Measurements from ENCODE around the gene AFTPH. TPM values are rescaled to one million over a fixed set of nuclear protein-coding genes. Genes with fewer than 3 reads are reported as not detected.

AFTPH gene
- polyA plus RNA-seq, 1 of the 3 experiments (the other 2 are of a cell fraction) = 7.4 TPM

DNA sequence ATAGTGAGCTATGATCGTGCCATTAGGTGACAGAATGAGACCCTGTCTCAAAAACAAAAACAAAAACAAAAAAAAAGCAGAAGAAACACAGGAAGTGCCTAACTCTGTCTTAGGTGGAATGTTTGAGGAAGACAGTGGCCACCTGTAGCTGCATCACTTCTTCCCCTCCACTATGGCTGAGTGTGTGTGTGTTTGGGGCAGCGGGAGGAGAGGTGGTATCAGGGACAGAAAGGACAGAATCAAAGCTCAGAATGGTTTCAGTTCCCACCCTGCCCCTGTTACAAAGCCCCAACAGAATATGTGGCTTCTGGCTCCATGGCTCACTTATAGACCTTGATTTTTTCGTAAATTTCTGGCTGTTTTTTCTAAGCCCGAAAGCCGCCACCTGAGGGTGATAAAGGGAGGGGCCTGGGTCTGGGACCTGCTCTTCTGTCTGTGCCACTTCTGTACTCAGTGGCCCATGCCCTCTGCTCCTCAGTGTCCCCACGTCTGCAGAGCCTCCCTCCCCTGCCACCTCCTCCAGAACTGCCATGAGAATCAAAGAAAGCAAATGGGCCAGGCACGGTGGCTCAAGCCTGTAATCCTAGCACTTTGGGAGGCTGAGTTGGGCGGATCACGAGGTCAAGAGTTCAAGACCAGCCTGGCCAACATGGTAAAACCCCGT lies 102.2 kb downstream of the AFTPH start (continued):
- TF ChIP-seq, protein P1, sequence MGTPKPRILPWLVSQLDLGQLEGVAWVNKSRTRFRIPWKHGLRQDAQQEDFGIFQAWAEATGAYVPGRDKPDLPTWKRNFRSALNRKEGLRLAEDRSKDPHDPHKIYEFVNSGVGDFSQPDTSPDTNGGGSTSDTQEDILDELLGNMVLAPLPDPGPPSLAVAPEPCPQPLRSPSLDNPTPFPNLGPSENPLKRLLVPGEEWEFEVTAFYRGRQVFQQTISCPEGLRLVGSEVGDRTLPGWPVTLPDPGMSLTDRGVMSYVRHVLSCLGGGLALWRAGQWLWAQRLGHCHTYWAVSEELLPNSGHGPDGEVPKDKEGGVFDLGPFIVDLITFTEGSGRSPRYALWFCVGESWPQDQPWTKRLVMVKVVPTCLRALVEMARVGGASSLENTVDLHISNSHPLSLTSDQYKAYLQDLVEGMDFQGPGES (IDR thresholded peaks at IDR 0.05; ENCODE audit: low read depth, low read length) = no peak

GRCh38 chr2:64626963-64627760 lies 103.0 kb downstream of the AFTPH start:
- Histone ChIP-seq H3K36me3 (replicated peaks in 1 of 2; ENCODE audit: control insufficient read depth in 1 of 2, insufficient read depth in 2 of 2, low read length in 1 of 2) (peaks cover 3% of the 10 kb centered on the region in 2 experiments), H3K4me1 (ENCODE audit: control insufficient read depth in 1 of 2, insufficient read depth in 2 of 2, low read depth in 1 of 2, low read length in 1 of 2) (peaks cover 0 to 45% of the 10 kb centered on the region in 2 experiments; a peak in 2 of 4 replicates), H2AFZ (ENCODE audit: low read depth) (no peak overlapping the region), H3K4me2 (no peak overlapping the region), H3F3A (replicated peaks; ENCODE audit: insufficient read depth) (no peaks in the 10 kb centered on the region), H3K79me2 (ENCODE audit: insufficient read depth) (no peaks in the 10 kb centered on the region), H3K4me3 (ENCODE audit: low read depth in 2 of 2, low read length in 1 of 2) (no peak overlapping the region), H3K9ac (no peak overlapping the region), H3K27ac (ENCODE audit: low read depth in 2 of 2, low read length in 1 of 2) (no peak overlapping the region), H4K20me1 (ENCODE audit: insufficient read depth) (0 out of 2 replicates have a peak, but pooled peaks cover under 1% of the 10 kb centered on the region), H3K27me3 (ENCODE audit: insufficient read depth) (no peaks in the 10 kb centered on the region), H3K9me2 (no peaks in the 10 kb centered on the region), H3K9me3 (no peaks in the 10 kb centered on the region)
- TF ChIP-seq TEAD4 (IDR thresholded peaks at IDR 0.05; ENCODE audit: borderline replicate concordance, insufficient read depth) (no peak), PBX3 (IDR thresholded peaks at IDR 0.05) (no peak), CHD2 (IDR thresholded peaks at IDR 0.05; ENCODE audit: low read length, partially characterized antibody) (no peak), MXI1 (IDR thresholded peaks at IDR 0.05; ENCODE audit: low read depth, low read length) (no peak), TCF12 (IDR thresholded peaks at IDR 0.05) (no peak)
- WGBS (ENCODE audit: low lambda C conversion rate) = 87% methylated on average over 25 of the region's 27 CpGs
- peak; percentile 61 for DNase-seq
- ChIA-PET CTCF (interaction anchor here (0.9 to 2.4 kb wide), 7 partner anchors 19 to 231 kb away, joined by 3 to 20 read pairs (median 5); partner anchors contain the start of gene SERTAD2), POLR2A (no interaction called here)

GRCh38 chr2:64627860-64628841 lies 104.0 kb downstream of the AFTPH start:
- ChIA-PET CTCF (interaction anchor here (0.9 to 2.4 kb wide), 10 partner anchors 9 to 578 kb away, joined by 3 to 20 read pairs (median 4); partner anchors contain the start of gene SERTAD2), POLR2A (no interaction called here)
- Histone ChIP-seq H2AFZ (ENCODE audit: low read depth) (no peak overlapping the region), H3K4me1 (ENCODE audit: control insufficient read depth in 1 of 2, insufficient read depth in 2 of 2, low read depth in 1 of 2, low read length in 1 of 2) (peaks cover 0 to 42% of the 10 kb centered on the region in 2 experiments; a peak in 2 of 4 replicates), H3F3A (replicated peaks; ENCODE audit: insufficient read depth) (no peaks in the 10 kb centered on the region), H3K4me2 (no peak overlapping the region), H3K79me2 (ENCODE audit: insufficient read depth) (peaks cover under 1% of the 10 kb centered on the region; the same call in 1 of the 2 replicates), H3K9ac (no peak overlapping the region), H3K9me3 (no peaks in the 10 kb centered on the region), H3K4me3 (ENCODE audit: low read depth in 2 of 2, low read length in 1 of 2) (no peak overlapping the region), H4K20me1 (ENCODE audit: insufficient read depth) (peaks cover 10% of the 10 kb centered on the region; the same call in 1 of the 2 replicates), H3K9me2 (no peaks in the 10 kb centered on the region), H3K27me3 (ENCODE audit: insufficient read depth) (no peaks in the 10 kb centered on the region), H3K27ac (ENCODE audit: low read depth in 2 of 2, low read length in 1 of 2) (no peak overlapping the region; a peak in 1 of 4 replicates), H3K36me3 (replicated peaks in 1 of 2; ENCODE audit: control insufficient read depth in 1 of 2, insufficient read depth in 2 of 2, low read length in 1 of 2) (peaks cover 7 to 12% of the 10 kb centered on the region in 2 experiments)
- 94% methylated on average over 14 of the region's 14 CpGs for WGBS (ENCODE audit: low lambda C conversion rate)
- no peak for DNase-seq
- no peak for TF ChIP-seq TEAD4 (IDR thresholded peaks at IDR 0.05; ENCODE audit: borderline replicate concordance, insufficient read depth)
- no peak for TF ChIP-seq RFX5 (IDR thresholded peaks at IDR 0.05; ENCODE audit: low read length)
- TF ChIP-seq, protein P2, sequence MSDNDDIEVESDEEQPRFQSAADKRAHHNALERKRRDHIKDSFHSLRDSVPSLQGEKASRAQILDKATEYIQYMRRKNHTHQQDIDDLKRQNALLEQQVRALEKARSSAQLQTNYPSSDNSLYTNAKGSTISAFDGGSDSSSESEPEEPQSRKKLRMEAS (IDR thresholded peaks at IDR 0.05; ENCODE audit: low read depth) = no peak
- TF ChIP-seq SMC3 (IDR thresholded peaks at IDR 0.05; ENCODE audit: low read depth, low read length) = no peak
- no peak for TF ChIP-seq PBX3 (IDR thresholded peaks at IDR 0.05)
- TF ChIP-seq EZH2phosphoT487 (IDR thresholded peaks at IDR 0.05; ENCODE audit: borderline replicate concordance, low read depth) = no peak
- TF ChIP-seq GATA2 (CRISPR knock-in tag; IDR thresholded peaks at IDR 0.05) = no peak
